A549 (cell line): ENCODE measurements around the gene PPIF. TPM values are rescaled to one million over a fixed set of nuclear protein-coding genes. Genes with fewer than 3 reads are reported as not detected.
A peak's percentile ranks its signal among the peaks of the same experiment; 100 is the strongest.

Experiments
- ATAC-seq, 2 experiments: fragments of 200-7000 bp in 1 of 2; fragments of >200 bp in 1 of 2; cut with Nextera tagmentation in 1 of 2; cut with Tn5 transposase in 1 of 2; 3 replicates each; pipeline versions ENCODE4 v1.8.0 to v1.9.1; 2018 to 2020; ENCODE audit warnings: mild to moderate bottlenecking in 1 of 2, moderate library complexity in 1 of 2
- CTCF ChIA-PET: fragments of 300-600 bp; sonication (Branson Sonifier 250); formaldehyde crosslinking; extraction: SDS; loops from one replicate; lab custom pipeline; 2021; ENCODE audit warnings: antibody characterized with exemption, inconsistent platforms; lab: Yijun Ruan, JAX
- POLR2A ChIA-PET: fragments of 350-600 bp; formaldehyde crosslinking; extraction: SDS; loops from one replicate; lab custom pipeline; 2021; ENCODE audit warnings: antibody characterized with exemption, inconsistent platforms; lab: Yijun Ruan, JAX
- DNase-seq, 2 experiments: peaks; one replicate each; pipeline versions ENCODE4 v3.0.0 to v3.0.0-alpha.2; 2011 to 2016; ENCODE audit warnings: low read depth in 1 of 2, low spot score in 1 of 2
- FAIRE-seq: peaks from 2 replicates; lab custom pipeline; 2011; peaks lifted over from hg19 to GRCh38; lab: Jason Lieb, UNC
- H3K27ac ChIP-seq, 2 experiments: fragments of >200 bp; sonication (Bioruptor Twin); formaldehyde crosslinking; 3 replicates each; pipeline ENCODE4 v1.5.1; 2016 to 2017
- H3K4me1 ChIP-seq: fragments of >200 bp; sonication (Bioruptor Twin); formaldehyde crosslinking; 3 replicates; pipeline ENCODE4 v1.6.1; 2016
- H3K4me2 ChIP-seq: fragments of >200 bp; sonication (Bioruptor Twin); formaldehyde crosslinking; 3 replicates; pipeline ENCODE4 v1.6.1; 2016
- H3K4me3 ChIP-seq: fragments of >200 bp; sonication (Bioruptor Twin); formaldehyde crosslinking; 3 replicates; pipeline ENCODE4 v1.5.1; 2016
- H3K9me3 ChIP-seq: fragments of >200 bp; sonication (Bioruptor Twin); formaldehyde crosslinking; 3 replicates; pipeline ENCODE4 v1.6.1; 2016
- CEBPB ChIP-seq, 2 experiments: fragments of >200 bp in 1 of 2; sonication (Bioruptor Twin) in 1 of 2; formaldehyde crosslinking in 1 of 2; IDR thresholded peaks; 2 replicates each; pipeline ENCODE4 v1.6.1; 2012 to 2016
- FOSB ChIP-seq: fragments of 250-450 bp; sonication (Bioruptor Pico); IDR thresholded peaks from 2 replicates; pipeline ENCODE4 v1.5.0; 2020; ENCODE audit warnings: mild to moderate bottlenecking, moderate library complexity
- FOSL2 ChIP-seq, 2 experiments: fragments of 450-650 bp in 1 of 2; fragments of >200 bp in 1 of 2; sonication (Bioruptor Twin) in 1 of 2; formaldehyde crosslinking; IDR thresholded peaks; 2 replicates each; pipeline versions ENCODE4 v1.5.0 to v1.6.1; 2016 to 2020; ENCODE audit warnings: mild to moderate bottlenecking in 1 of 2, moderate library complexity in 1 of 2
- HEYL ChIP-seq: fragments of 250-450 bp; sonication (Bioruptor Pico); IDR thresholded peaks from 2 replicates; pipeline ENCODE4 v1.8.0; 2021; ENCODE audit warnings: mild to moderate bottlenecking, moderate library complexity
- HOXB13 ChIP-seq: fragments of 250-450 bp; sonication (Bioruptor Pico); IDR thresholded peaks from 2 replicates; pipeline ENCODE4 v1.5.0; 2020; ENCODE audit warnings: low read depth, mild to moderate bottlenecking, moderate library complexity
- HOXB5 ChIP-seq: fragments of 250-450 bp; sonication (Bioruptor Pico); IDR thresholded peaks from 2 replicates; pipeline ENCODE4 v1.5.0; 2020; ENCODE audit warnings: mild to moderate bottlenecking, moderate library complexity
- JUN ChIP-seq, 2 experiments: fragments of >200 bp; sonication (Bioruptor Twin); formaldehyde crosslinking; IDR thresholded peaks; 2 replicates in 1 of 2; 3 replicates in 1 of 2; pipeline ENCODE4 v1.6.1; 2016 to 2017
- MAFK ChIP-seq: fragments of 450-650 bp; IDR thresholded peaks from 2 replicates; pipeline ENCODE4 v1.6.1; 2014; ENCODE audit not compliant: partially characterized antibody
- NR3C1 ChIP-seq: fragments of >200 bp; sonication (Bioruptor Twin); formaldehyde crosslinking; IDR thresholded peaks from 3 replicates; pipeline ENCODE4 v1.6.1; 2017
- RAD21 ChIP-seq, 2 experiments: fragments of >200 bp in 1 of 2; sonication (Bioruptor Twin) in 1 of 2; formaldehyde crosslinking in 1 of 2; IDR thresholded peaks in 1 of 2; conservative IDR thresholded peaks in 1 of 2; 2 replicates in 1 of 2; 3 replicates in 1 of 2; pipeline ENCODE4 v1.6.1; 2012 to 2018; ENCODE audit warnings: inconsistent platforms in 1 of 2
- RNF2 ChIP-seq: fragments of 200-600 bp; sonication (generic); IDR thresholded peaks from 2 replicates; pipeline ENCODE4 v1.6.1; 2016; ENCODE audit warnings: low read depth, mild to moderate bottlenecking, antibody characterized with exemption, moderate library complexity, borderline replicate concordance
- SMC3 ChIP-seq: fragments of >200 bp; sonication (Bioruptor Twin); formaldehyde crosslinking; IDR thresholded peaks from 3 replicates; pipeline ENCODE4 v1.6.1; 2018; ENCODE audit warnings: inconsistent platforms
- ZFP36 ChIP-seq: fragments of 450-650 bp; IDR thresholded peaks from 2 replicates; pipeline ENCODE4 v1.6.1; 2014; ENCODE audit warnings: borderline replicate concordance; ENCODE audit not compliant: partially characterized antibody
- ZSCAN20 ChIP-seq: fragments of 250-450 bp; sonication (Bioruptor Pico); IDR thresholded peaks from 2 replicates; pipeline ENCODE4 v1.8.0; 2022; ENCODE audit warnings: mild to moderate bottlenecking, moderate library complexity
- WGBS: methylation state at CpG from one replicate; pipeline ENCODE4 v1.1.6; 2017; ENCODE audit errors: missing lambda C conversion rate; 5-methylcytosine and 5-hydroxymethylcytosine counted together
- polyA plus RNA-seq, 4 experiments: library from polyadenylated mRNA; depleted of rRNA in 3 of 4; stranded (reverse); fragments of >200 nt; fragmentation: RNase III in 1 of 4; extraction: RNeasy Plus Mini Kit Qiagen cat#74134 plus additional on column Dnase treatment in 1 of 4; gene quantifications; 2 replicates in 3 of 4; 3 replicates in 1 of 4; pipeline ENCODE4 v1.2.3, GENCODE V29; 2011 to 2017
- TF ChIP-seq, protein P1 (sequence below): IDR thresholded peaks from 2 replicates; pipeline ENCODE4 v1.6.1; 2012; ENCODE audit warnings: low read depth, borderline replicate concordance

Gene PPIF
- polyA plus RNA-seq, 2 of the 4 experiments (the other 2 are of a cell fraction), result 44.8 to 75.0 TPM

GRCh38 chr10:79355420-79356017 lies 8.2 kb downstream of the PPIF start:
- no peak for FAIRE-seq
- no peak for DNase-seq
- TF ChIP-seq RAD21 (conservative IDR thresholded peaks at IDR 0.05 in 1 of 2, IDR thresholded peaks at IDR 0.05 in 1 of 2) (no peak), ZSCAN20 (CRISPR knock-in tag) (no peak), CEBPB (IDR thresholded peaks at IDR 0.05) (no peak), HOXB5 (no peak), HEYL (CRISPR knock-in tag) (no peak), ZFP36 (no peak), SMC3 (no peak), NR3C1 (no peak)
- POLR2A ChIA-PET, result no interaction called here
- peak in 1 of 2 experiments; percentile 5; a peak in 2 of 6 replicates for ATAC-seq
- Histone ChIP-seq H3K27ac (no peak overlapping the region), H3K4me1 (no peaks in the 10 kb centered on the region), H3K4me3 (no peak overlapping the region), H3K9me3 (no peaks in the 10 kb centered on the region), H3K4me2 (no peak overlapping the region)
- CTCF ChIA-PET, result interaction anchor here (0.6 kb wide), 1 partner anchor 19 kb away, joined by 4 read pairs; no protein-coding TSS in a partner anchor
- WGBS, result 82% methylated on average over 6 of the region's 6 CpGs

DNA sequence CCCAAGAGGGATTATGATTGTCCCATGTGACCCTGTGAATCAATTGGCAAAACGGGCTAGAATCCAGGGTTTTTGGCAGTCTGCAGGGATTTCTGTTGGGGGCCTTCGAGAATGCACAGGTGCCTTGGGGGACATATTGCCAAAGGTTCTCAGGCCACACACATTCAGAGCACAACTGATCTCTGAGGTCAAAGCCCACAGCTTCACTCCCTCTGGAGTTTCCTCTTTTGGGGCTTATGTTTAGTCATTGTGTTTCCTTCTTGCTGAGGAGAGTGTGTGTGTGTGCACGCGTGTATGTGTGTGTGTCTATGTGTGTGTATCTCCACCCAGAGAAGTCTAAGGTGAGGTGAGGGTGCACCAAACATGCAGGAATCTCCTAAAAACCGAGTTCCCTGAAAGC lies 8.8 kb downstream of the PPIF start:
- WGBS, result 95% methylated on average over 5 of the region's 5 CpGs
- Histone ChIP-seq H3K9me3 (no peaks in the 10 kb centered on the region), H3K4me3 (no peak overlapping the region), H3K27ac (no peak overlapping the region), H3K4me2 (no peak overlapping the region), H3K4me1 (no peaks in the 10 kb centered on the region)
- DNase-seq, result no peak
- FAIRE-seq, result no peak
- ATAC-seq, result peak; percentile 12 to 27; a peak in 3 of 6 replicates
- TF ChIP-seq HOXB13 (no peak), FOSB (CRISPR knock-in tag) (no peak), FOSL2 (IDR thresholded peaks at IDR 0.05) (no peak), FOSL2 (CRISPR knock-in tag; IDR thresholded peaks at IDR 0.05) (no peak), RNF2 (no peak)
- TF ChIP-seq, protein P1, sequence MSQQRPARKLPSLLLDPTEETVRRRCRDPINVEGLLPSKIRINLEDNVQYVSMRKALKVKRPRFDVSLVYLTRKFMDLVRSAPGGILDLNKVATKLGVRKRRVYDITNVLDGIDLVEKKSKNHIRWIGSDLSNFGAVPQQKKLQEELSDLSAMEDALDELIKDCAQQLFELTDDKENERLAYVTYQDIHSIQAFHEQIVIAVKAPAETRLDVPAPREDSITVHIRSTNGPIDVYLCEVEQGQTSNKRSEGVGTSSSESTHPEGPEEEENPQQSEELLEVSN, result no peak
- ChIA-PET CTCF (interaction anchor here (4.9 kb wide), 1 partner anchor 18 kb away, joined by 27 read pairs; no protein-coding TSS in a partner anchor), POLR2A (no interaction called here)

DNA sequence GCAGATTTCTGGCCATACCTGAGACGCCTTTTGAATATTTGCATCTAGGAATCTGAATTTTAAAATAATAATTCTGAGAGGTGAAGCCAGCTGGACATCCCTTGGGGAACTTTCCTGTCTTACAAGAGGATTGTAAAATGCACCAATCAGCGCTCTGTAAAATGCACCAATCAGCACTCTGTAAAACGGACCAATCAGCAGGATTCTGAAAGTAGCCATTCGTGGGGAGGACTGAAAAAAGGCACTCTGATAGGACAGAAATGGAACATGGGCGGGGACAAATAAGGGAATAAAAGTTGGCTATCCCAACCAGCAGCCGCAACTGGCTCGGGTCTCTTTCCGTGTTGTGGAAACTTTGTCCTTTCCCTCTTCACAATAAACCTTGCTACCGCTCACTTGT lies 9.9 kb downstream of the PPIF start:
- H3K9me3 ChIP-seq, result no peaks in the 10 kb centered on the region
- H3K4me3 ChIP-seq, result no peak overlapping the region
- ATAC-seq (no peak), FAIRE-seq (no peak), DNase-seq (no peak)
- H3K27ac ChIP-seq, result no peak overlapping the region
- H3K4me1 ChIP-seq, result no peaks in the 10 kb centered on the region
- no peak overlapping the region for H3K4me2 ChIP-seq
- TF ChIP-seq MAFK (peak; percentile 51), JUN (IDR thresholded peaks at IDR 0.05) (no peak)
- CTCF ChIA-PET, result interaction anchor here (4.9 kb wide), 1 partner anchor 17 kb away, joined by 27 read pairs; no protein-coding TSS in a partner anchor
- 93% methylated on average over 9 of the region's 9 CpGs for WGBS
- POLR2A ChIA-PET, result no interaction called here

DNA sequence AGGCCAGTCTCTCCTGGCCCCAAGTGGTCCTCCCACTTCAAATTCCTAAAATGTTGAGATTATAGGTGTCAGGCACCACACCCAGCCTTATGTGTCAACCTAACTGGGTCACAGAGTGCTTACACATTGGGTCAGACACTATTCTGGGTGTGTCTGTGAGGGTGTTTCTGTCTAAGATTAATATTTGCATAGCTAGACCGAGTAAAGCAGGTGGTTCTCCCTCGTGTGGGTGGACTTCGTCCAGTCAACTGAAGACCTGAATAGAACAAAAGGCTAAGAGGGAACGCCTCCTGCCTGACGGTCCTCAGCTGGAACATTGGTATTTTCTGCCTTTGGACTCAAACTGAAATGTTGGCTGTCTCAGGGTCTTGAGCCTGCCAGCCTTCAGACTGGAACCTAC lies 11.5 kb downstream of the PPIF start:
- ChIA-PET CTCF (interaction anchor here (1.7 to 4.9 kb wide), 3 partner anchors 10 to 15 kb away, joined by 5 to 27 read pairs (median 14); no protein-coding TSS in a partner anchor), POLR2A (no interaction called here)
- ATAC-seq (no peak), DNase-seq (no peak), FAIRE-seq (no peak)
- TF ChIP-seq HOXB5, result no peak
- Histone ChIP-seq H3K9me3 (no peaks in the 10 kb centered on the region), H3K4me2 (no peak overlapping the region), H3K4me1 (no peaks in the 10 kb centered on the region), H3K27ac (no peak overlapping the region), H3K4me3 (no peak overlapping the region)
- 42% methylated on average over 5 of the region's 5 CpGs for WGBS
